Measurements from ENCODE around the gene ST8SIA5. TPM values are rescaled to one million over a fixed set of nuclear protein-coding genes. Genes with fewer than 3 reads are reported as not detected.

ST8SIA5 gene
- total and polyA plus RNA-seq, 2 of the 4 experiments (the other 2 are of a cell fraction) = 0.03 TPM; not detected in 1

DNA sequence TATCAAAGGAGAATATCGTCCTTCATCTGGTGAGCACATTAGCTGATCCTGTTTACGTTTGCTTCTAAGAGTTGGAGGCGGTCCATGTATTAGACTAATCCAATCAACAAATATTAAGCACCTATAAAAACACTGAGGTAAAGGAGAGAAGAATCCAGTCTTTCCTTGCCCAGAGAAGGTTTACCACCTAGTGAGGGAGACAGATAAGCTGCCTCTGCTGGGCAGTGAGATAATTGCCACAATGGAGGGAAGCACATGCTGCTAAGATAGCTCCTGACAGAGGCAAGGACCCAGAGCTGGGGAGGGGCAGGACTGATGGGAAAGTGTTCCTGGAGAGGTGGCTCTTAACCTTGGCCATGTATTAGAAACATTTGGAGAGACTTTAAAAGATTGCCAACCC, 36.7 kb upstream of the ST8SIA5 start:
- ATAC-seq (ENCODE audit: low read depth) = no peak
- H3K36me3 ChIP-seq (ENCODE audit: control insufficient read depth, insufficient read depth, low read length) = no peaks in the 10 kb centered on the region
- H2AK5ac ChIP-seq (ENCODE audit: low read depth, low read length) = no peak overlapping the region

More for the DNA sequence above, 36.7 kb upstream of the ST8SIA5 start:
- no peak for TF ChIP-seq MAZ (IDR thresholded peaks at IDR 0.05; ENCODE audit: borderline replicate concordance, low read depth, low read length)
- no peak for TF ChIP-seq RAD21 (IDR thresholded peaks at IDR 0.05; ENCODE audit: low read length)
- TF ChIP-seq MXI1 (IDR thresholded peaks at IDR 0.05; ENCODE audit: borderline replicate concordance, low read depth, low read length) = no peak
- no peak for TF ChIP-seq NFE2L2 (IDR thresholded peaks at IDR 0.05; ENCODE audit: low read depth, low read length)
- TF ChIP-seq CHD1 (IDR thresholded peaks at IDR 0.05; ENCODE audit: low read depth, low read length) = no peak
- Histone ChIP-seq H4K20me1 (ENCODE audit: insufficient read depth, low read length) (no peaks in the 10 kb centered on the region), H4K91ac (ENCODE audit: insufficient read depth, low read depth, low read length) (no peak overlapping the region), H2BK15ac (ENCODE audit: low read depth, low read length) (no peak overlapping the region), H3K56ac (ENCODE audit: extremely low read depth, insufficient read depth, low read length) (no peak overlapping the region), H4K8ac (ENCODE audit: low read depth in 2 of 2, low read length in 2 of 2) (no peak overlapping the region), H3K9me1 (ENCODE audit: insufficient read depth, low read length) (no peaks in the 10 kb centered on the region), H2BK20ac (ENCODE audit: low read depth, low read length) (no peak overlapping the region), H2BK5ac (ENCODE audit: low read depth, low read length, poor library complexity, severe bottlenecking) (no peak overlapping the region), H4K5ac (ENCODE audit: low read depth, low read length) (no peak overlapping the region), H3K23ac (ENCODE audit: low read depth, low read length) (no peak overlapping the region), H3K4me2 (ENCODE audit: low read depth, low read length) (no peak overlapping the region), H3K27ac (ENCODE audit: insufficient read depth, low read length) (no peak overlapping the region), H3K4me1 (ENCODE audit: control insufficient read depth, insufficient read depth, low read length) (no peaks in the 10 kb centered on the region), H3K18ac (ENCODE audit: low read depth, low read length) (no peak overlapping the region), H2AFZ (replicated peaks; ENCODE audit: low read length, poor library complexity) (no peak overlapping the region), H2AK9ac (replicated peaks; ENCODE audit: low read depth, low read length, poor library complexity) (no peak overlapping the region), H3K9ac (ENCODE audit: low read depth, low read length) (no peak overlapping the region), H3K79me1 (ENCODE audit: low read depth in 1 of 2, low read length in 2 of 2) (no peaks in the 10 kb centered on the region), H3K4me3 (ENCODE audit: insufficient read depth, low read depth, low read length) (no peak overlapping the region), H3K9me3 (ENCODE audit: control insufficient read depth, insufficient read depth, low read length) (no peaks in the 10 kb centered on the region), H3K27me3 (ENCODE audit: control insufficient read depth, insufficient read depth, low read length) (no peaks in the 10 kb centered on the region), H3K14ac (replicated peaks; ENCODE audit: low read depth, low read length) (no peak overlapping the region), H2BK120ac (ENCODE audit: low read depth, low read length) (no peak overlapping the region), H3K4ac (ENCODE audit: low read depth, low read length) (no peak overlapping the region)
- no CpG with 5 or more reads among the region's 3 CpGs for WGBS, 2 experiments (ENCODE audit: extremely low coverage in 2 of 2, insufficient read length in 1 of 2)
- ChIA-PET CTCF (interaction anchor here (0.6 kb wide), 1 partner anchor 23 kb away, joined by 3 read pairs; no protein-coding TSS in a partner anchor), POLR2A (ENCODE audit: unreplicated experiment) (no interaction called here)
- BruUV-seq (replicated peaks) = no TSS peak
- intact Hi-C loops (cut with micrococcal nuclease) (no loop called here), dilution Hi-C loops (cut with HindIII; ENCODE audit: low sequenced_read_pairs, unreplicated experiment) (no loop called here), in situ Hi-C loops (cut with MboI; ENCODE audit: low sequenced_read_pairs) (no loop called here)
- DNase-seq = no peak
